ENCODE measurements around the gene UBR4. TPM values are rescaled to one million over a fixed set of nuclear protein-coding genes. Genes with fewer than 3 reads are reported as not detected.
A peak's percentile ranks its signal among the peaks of the same experiment; 100 is the strongest.

UBR4 gene
- total and polyA plus RNA-seq, 7 donors, result 89.9 to 185 (median 118) TPM

GRCh38 chr1:19229828-19230325, 19.8 kb upstream of the UBR4 start:
- intact Hi-C loops (cut with DNase I), result no loop called here
- WGBS, 3 donors, result 78 to 86% (median 84%) methylated on average over 6 of the region's 6 CpGs
- Histone ChIP-seq H3K9me3 (no peaks in the 10 kb centered on the region), H3K27me3 (ENCODE audit: insufficient read depth in 3 of 3, low read length in 2 of 3) (no peaks in the 10 kb centered on the region), H3K36me3 (ENCODE audit: insufficient read depth in 1 of 2, low read depth in 1 of 2) (peaks cover 4 to 99% of the 10 kb centered on the region in 2 donors), H3K4me1 (peaks cover 18% of the 10 kb centered on the region), H3K27ac (no peak overlapping the region), H3K4me3 (no peak overlapping the region)
- DNase-seq (no peak), ATAC-seq (no peak)
- TF ChIP-seq, protein P1, sequence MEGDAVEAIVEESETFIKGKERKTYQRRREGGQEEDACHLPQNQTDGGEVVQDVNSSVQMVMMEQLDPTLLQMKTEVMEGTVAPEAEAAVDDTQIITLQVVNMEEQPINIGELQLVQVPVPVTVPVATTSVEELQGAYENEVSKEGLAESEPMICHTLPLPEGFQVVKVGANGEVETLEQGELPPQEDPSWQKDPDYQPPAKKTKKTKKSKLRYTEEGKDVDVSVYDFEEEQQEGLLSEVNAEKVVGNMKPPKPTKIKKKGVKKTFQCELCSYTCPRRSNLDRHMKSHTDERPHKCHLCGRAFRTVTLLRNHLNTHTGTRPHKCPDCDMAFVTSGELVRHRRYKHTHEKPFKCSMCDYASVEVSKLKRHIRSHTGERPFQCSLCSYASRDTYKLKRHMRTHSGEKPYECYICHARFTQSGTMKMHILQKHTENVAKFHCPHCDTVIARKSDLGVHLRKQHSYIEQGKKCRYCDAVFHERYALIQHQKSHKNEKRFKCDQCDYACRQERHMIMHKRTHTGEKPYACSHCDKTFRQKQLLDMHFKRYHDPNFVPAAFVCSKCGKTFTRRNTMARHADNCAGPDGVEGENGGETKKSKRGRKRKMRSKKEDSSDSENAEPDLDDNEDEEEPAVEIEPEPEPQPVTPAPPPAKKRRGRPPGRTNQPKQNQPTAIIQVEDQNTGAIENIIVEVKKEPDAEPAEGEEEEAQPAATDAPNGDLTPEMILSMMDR (IDR thresholded peaks at IDR 0.05), result no peak

DNA sequence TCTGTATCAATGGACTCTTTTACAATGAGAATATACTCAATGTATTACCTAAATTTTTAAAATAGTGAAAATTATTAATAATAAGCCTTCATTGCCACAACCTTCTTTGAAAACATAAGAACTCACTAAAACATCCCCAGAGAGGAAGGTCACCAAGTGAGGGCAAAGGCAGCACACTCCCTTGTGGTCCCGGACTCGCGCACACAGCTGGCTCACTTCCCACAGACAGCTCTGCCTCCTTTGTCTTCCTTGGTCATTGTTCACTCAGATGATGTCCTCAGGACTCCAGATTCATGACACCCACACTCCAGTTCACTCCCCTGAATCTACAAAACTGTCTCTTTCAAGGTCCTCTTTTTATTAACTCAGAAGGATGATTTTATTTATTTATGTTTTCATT, 19.2 kb upstream of the UBR4 start:
- TF ChIP-seq, protein P1 (IDR thresholded peaks at IDR 0.05), result no peak

GRCh38 chr1:19222979-19223824, 13.1 kb upstream of the UBR4 start:
- Histone ChIP-seq H3K27me3 (ENCODE audit: insufficient read depth in 3 of 3, low read length in 2 of 3) (no peaks in the 10 kb centered on the region), H3K4me3 (no peak overlapping the region), H3K4me1 (peaks cover 43% of the 10 kb centered on the region), H3K36me3 (ENCODE audit: insufficient read depth in 1 of 2, low read depth in 1 of 2) (peaks cover 9 to 84% of the 10 kb centered on the region in 2 donors), H3K27ac (peak overlapping the region; percentile 73), H3K9me3 (no peaks in the 10 kb centered on the region)
- intact Hi-C loops (cut with DNase I), result no loop called here
- DNase-seq (no peak), ATAC-seq (peak; percentile 36 to 76 (median 70))
- TF ChIP-seq, protein P1 (IDR thresholded peaks at IDR 0.05), result no peak
- WGBS, 3 donors, result 44 to 69% (median 45%) methylated on average over 15 of the region's 15 CpGs

More for the DNA sequence above, 19.2 kb upstream of the UBR4 start:
- no peak overlapping the region for H3K27ac ChIP-seq
- H3K4me1 ChIP-seq, result peaks cover 18% of the 10 kb centered on the region
- no peak overlapping the region for H3K4me3 ChIP-seq
- WGBS, 3 donors, result 43 to 55% (median 48%) methylated on average over 3 of the region's 3 CpGs
- no peaks in the 10 kb centered on the region for H3K9me3 ChIP-seq
- peaks cover 9 to 99% of the 10 kb centered on the region in 2 donors for H3K36me3 ChIP-seq (ENCODE audit: insufficient read depth in 1 of 2, low read depth in 1 of 2)
- intact Hi-C loops (cut with DNase I), result no loop called here
- H3K27me3 ChIP-seq (ENCODE audit: insufficient read depth in 3 of 3, low read length in 2 of 3), result no peaks in the 10 kb centered on the region
- ATAC-seq, result no peak
- DNase-seq, result no peak

GRCh38 chr1:19222573-19222972, 12.5 kb upstream of the UBR4 start:
- intact Hi-C loops (cut with DNase I), result no loop called here
- WGBS, 3 donors, result 89 to 94% (median 92%) methylated on average over 11 of the region's 11 CpGs
- TF ChIP-seq, protein P1 (IDR thresholded peaks at IDR 0.05), result no peak
- peaks cover 45% of the 10 kb centered on the region for H3K4me1 ChIP-seq
- no peaks in the 10 kb centered on the region for H3K9me3 ChIP-seq
- DNase-seq (no peak), ATAC-seq (no peak)
- H3K27me3 ChIP-seq (ENCODE audit: insufficient read depth in 3 of 3, low read length in 2 of 3), result no peaks in the 10 kb centered on the region
- peaks cover 9 to 84% of the 10 kb centered on the region in 2 donors for H3K36me3 ChIP-seq (ENCODE audit: insufficient read depth in 1 of 2, low read depth in 1 of 2)
- no peak overlapping the region for H3K4me3 ChIP-seq
- H3K27ac ChIP-seq, result peak overlapping the region; percentile 73

Measured in psoas muscle (tissue), 8 donors.